Nephron (organoid): Measurements from ENCODE around the gene DUSP7.

ENCODE experiments used
- H3K27ac Mint-ChIP-seq, 3 experiments: 2 replicates each; pipeline ENCODE4 v1.8.0; 2020; ENCODE audit warnings: mixed read lengths in 3 of 3, mild to moderate bottlenecking in 2 of 3, moderate library complexity in 1 of 3
- H3K27me3 Mint-ChIP-seq: 2 replicates; pipeline ENCODE4 v1.8.0; 2021; ENCODE audit warnings: low read depth, mild to moderate bottlenecking, moderate library complexity, mixed read lengths
- H3K36me3 Mint-ChIP-seq: 2 replicates; pipeline ENCODE4 v1.8.0; 2020; ENCODE audit warnings: low read depth, mixed read lengths
- H3K4me1 Mint-ChIP-seq: 2 replicates; pipeline ENCODE4 v1.8.0; 2020; ENCODE audit warnings: mixed read lengths
- H3K4me3 Mint-ChIP-seq, 3 experiments: 2 replicates each; pipeline ENCODE4 v1.8.0; 2020; ENCODE audit warnings: mild to moderate bottlenecking in 3 of 3, mixed read lengths in 3 of 3, moderate library complexity in 2 of 3
- H3K9me3 Mint-ChIP-seq: 2 replicates; pipeline ENCODE4 v1.8.0; 2020; ENCODE audit warnings: mixed read lengths
- TF ChIP-seq, protein P1 (sequence below), 3 experiments: fragments of 200-600 bp; sonication (generic); IDR thresholded peaks; one replicate each; pipeline ENCODE4 v1.5.0; 2021; ENCODE audit warnings: antibody characterized with exemption in 3 of 3; ENCODE audit not compliant: unreplicated experiment in 3 of 3

Gene DUSP7

DNA sequence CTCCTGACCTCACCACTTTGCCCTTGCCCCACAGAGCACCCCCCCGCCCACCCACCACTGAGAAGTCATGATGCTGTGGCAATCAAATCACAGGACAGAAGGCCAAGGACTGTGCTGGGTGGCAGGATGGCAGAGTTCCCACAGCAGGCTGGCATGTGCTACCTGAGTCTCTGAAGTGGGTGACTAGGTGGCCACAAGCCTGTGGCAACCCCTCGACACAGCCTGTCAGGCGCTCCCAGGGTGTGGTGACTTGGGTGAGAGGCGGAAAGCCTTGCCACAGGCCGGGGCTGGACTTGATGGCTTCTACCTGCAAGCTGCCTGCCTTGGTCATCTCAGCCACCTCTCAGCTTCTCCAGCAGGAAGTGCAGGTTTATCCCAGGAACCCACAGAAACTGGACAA lies 15.6 kb upstream of the DUSP7 start:
- H3K9me3 Mint-ChIP-seq = no peaks in the 10 kb centered on the region
- peaks cover 68% of the 10 kb centered on the region for H3K4me1 Mint-ChIP-seq
- H3K27ac Mint-ChIP-seq = peak overlapping the region; percentile 77 to 99 (median 93)
- no peak overlapping the region for H3K4me3 Mint-ChIP-seq
- no peaks in the 10 kb centered on the region for H3K36me3 Mint-ChIP-seq
- TF ChIP-seq, protein P1, sequence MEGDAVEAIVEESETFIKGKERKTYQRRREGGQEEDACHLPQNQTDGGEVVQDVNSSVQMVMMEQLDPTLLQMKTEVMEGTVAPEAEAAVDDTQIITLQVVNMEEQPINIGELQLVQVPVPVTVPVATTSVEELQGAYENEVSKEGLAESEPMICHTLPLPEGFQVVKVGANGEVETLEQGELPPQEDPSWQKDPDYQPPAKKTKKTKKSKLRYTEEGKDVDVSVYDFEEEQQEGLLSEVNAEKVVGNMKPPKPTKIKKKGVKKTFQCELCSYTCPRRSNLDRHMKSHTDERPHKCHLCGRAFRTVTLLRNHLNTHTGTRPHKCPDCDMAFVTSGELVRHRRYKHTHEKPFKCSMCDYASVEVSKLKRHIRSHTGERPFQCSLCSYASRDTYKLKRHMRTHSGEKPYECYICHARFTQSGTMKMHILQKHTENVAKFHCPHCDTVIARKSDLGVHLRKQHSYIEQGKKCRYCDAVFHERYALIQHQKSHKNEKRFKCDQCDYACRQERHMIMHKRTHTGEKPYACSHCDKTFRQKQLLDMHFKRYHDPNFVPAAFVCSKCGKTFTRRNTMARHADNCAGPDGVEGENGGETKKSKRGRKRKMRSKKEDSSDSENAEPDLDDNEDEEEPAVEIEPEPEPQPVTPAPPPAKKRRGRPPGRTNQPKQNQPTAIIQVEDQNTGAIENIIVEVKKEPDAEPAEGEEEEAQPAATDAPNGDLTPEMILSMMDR (IDR thresholded peaks at IDR 0.05; ENCODE audit: unreplicated experiment in 3 of 3) = no peak
- H3K27me3 Mint-ChIP-seq = peaks cover 3% of the 10 kb centered on the region

DNA sequence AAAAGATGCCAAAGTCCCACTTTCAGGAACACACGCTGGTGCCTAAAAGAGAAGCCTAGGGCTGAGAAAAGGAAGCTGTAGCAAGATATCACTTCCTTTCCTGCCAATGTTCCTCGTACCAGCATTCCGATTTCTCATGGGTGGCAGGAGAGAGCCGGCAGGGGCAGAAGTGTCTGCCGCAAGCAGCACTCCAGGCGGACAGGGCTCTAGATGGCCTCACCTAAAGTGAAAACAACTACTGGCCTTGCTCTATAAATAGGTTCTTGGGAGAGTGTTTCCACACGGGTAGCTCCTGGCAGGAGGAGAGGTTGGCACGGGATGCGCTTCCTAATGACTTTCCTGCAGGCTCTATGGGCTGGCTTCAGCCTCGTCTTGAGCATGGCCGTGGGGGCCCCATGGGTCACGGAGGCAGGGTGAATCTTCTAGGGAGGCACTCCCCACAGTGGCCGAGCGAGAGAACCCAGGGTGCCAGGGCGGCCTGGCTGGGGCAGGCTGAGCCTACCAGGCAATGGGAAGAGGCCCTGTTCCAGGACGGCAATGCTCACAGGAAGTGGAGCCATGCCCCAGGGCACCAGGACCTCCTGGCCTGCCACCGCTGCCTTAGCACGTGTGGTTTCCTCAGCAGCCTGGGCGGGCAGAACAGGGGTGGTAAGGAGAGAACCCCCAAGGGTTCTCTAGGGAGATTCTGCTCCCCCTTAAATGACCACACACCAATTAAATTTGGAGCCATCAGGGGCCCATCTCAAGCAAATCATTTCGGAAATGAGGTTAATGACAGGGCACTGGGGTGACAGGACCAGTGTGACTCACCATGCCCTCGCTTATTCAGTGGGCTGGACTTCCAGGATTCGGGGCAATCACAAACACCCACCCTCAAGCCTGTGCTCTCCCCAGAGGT lies 14.6 kb upstream of the DUSP7 start:
- Mint-ChIP-seq H3K27me3 (peaks cover 3% of the 10 kb centered on the region), H3K4me1 (peaks cover 67% of the 10 kb centered on the region), H3K4me3 (peak overlapping the region in 1 of 3 experiments; percentile 14), H3K27ac (peak overlapping the region; percentile 94 to 99 (median 97)), H3K36me3 (no peaks in the 10 kb centered on the region), H3K9me3 (no peaks in the 10 kb centered on the region)
- TF ChIP-seq, protein P1 (IDR thresholded peaks at IDR 0.05; ENCODE audit: unreplicated experiment in 3 of 3) = no peak

DNA sequence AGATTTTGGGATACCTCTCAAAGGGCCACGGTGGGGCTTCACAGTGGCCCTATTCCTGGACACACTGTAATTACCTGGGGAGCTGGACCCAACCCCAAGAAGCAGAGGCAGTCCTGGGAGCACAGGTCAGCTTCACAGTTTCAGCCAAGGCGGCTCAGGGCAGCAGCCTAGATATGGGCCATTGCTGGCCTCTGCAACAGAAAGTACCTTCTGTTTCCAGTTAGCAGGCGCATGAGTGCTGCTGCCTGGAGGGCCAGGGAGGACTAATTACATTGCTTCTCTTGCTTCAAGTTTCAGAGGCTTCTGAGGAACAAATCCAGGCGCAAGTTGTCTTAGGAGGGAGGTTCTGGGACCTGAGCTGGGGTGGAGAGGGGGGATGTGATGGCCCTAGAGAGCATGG lies 13.5 kb upstream of the DUSP7 start:
- TF ChIP-seq, protein P1 (IDR thresholded peaks at IDR 0.05; ENCODE audit: unreplicated experiment in 3 of 3) = no peak
- Mint-ChIP-seq H3K4me3 (no peak overlapping the region), H3K36me3 (no peaks in the 10 kb centered on the region), H3K27me3 (peaks cover 3% of the 10 kb centered on the region), H3K27ac (peak overlapping the region; percentile 94 to 99 (median 97)), H3K9me3 (no peaks in the 10 kb centered on the region), H3K4me1 (peaks cover 59% of the 10 kb centered on the region)

DNA sequence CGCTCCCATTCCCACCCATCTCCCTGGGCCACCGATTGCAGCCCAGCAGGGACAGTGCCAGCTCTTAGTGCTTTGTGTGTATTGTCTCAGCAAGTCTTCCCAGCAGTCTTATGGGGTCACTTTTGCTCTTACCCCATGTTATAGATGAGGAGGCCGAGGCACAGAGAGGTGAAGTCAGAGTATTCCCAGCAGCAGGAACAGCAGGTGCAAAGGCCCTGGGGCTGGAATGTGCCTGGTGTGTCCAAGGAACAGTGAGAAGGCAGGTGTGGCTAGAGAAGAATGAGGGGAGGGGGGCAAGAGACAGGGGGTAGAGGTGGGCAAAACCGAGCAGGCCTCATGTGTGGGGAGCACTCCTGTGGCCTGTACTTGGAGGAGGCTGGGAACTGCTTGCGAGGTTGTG lies 12.8 kb upstream of the DUSP7 start:
- Mint-ChIP-seq H3K27ac (peak overlapping the region; percentile 94 to 99 (median 97)), H3K36me3 (no peaks in the 10 kb centered on the region), H3K4me3 (no peak overlapping the region), H3K9me3 (no peaks in the 10 kb centered on the region), H3K4me1 (peaks cover 58% of the 10 kb centered on the region), H3K27me3 (peaks cover 3% of the 10 kb centered on the region)
- TF ChIP-seq, protein P1 (IDR thresholded peaks at IDR 0.05; ENCODE audit: unreplicated experiment in 3 of 3) = no peak

DNA sequence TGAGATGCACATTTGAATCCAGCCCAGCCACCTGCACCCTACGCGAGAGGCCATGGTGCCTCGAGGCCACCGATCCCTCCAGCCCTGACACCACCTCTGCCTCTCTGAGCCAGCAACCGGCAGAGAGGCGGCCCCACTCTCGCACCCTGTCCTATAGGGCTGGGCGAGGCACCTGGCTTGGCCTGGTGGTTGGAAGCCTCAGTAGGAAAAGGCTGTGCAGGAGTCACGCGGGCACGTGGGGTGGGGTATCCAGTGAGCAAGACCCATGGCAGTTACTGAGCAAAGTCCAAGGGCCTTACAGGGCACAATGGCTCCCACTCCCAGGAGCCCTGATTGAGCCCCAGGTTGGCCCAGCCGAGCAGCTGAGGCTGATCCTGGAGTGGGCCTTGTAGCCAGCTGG lies 12.4 kb upstream of the DUSP7 start:
- TF ChIP-seq, protein P1 (IDR thresholded peaks at IDR 0.05; ENCODE audit: unreplicated experiment in 3 of 3) = no peak
- Mint-ChIP-seq H3K9me3 (no peaks in the 10 kb centered on the region), H3K4me3 (no peak overlapping the region), H3K36me3 (no peaks in the 10 kb centered on the region), H3K27ac (peak overlapping the region; percentile 94 to 99 (median 97)), H3K4me1 (peaks cover 61% of the 10 kb centered on the region), H3K27me3 (peaks cover 3% of the 10 kb centered on the region)
